ENCODE results near the gene ADGRG3.

- no peak for TF ChIP-seq POLR2A (IDR thresholded peaks at IDR 0.05; ENCODE audit: low read depth, low read length)
- no peak for TF ChIP-seq POLR2AphosphoS5 (IDR thresholded peaks at IDR 0.05; ENCODE audit: low read depth, low read length)
- TF ChIP-seq TAF1 (IDR thresholded peaks at IDR 0.05; ENCODE audit: low read depth, low read length), result no peak
- no peak for TF ChIP-seq POU2F2 (IDR thresholded peaks at IDR 0.05; ENCODE audit: low read depth, low read length)
- TF ChIP-seq SPI1 (IDR thresholded peaks at IDR 0.05; ENCODE audit: low read depth, low read length), result no peak
- TF ChIP-seq PAX5 (IDR thresholded peaks at IDR 0.05; ENCODE audit: insufficient read depth, low read length, severe bottlenecking), result no peak
Observed at GRCh38 chr16:57725976-57726375, 57.9 kb downstream of the ADGRG3 start.

All from GM12891 (cell line).